ENCODE results near the gene ATM. TPM values are rescaled to one million over a fixed set of nuclear protein-coding genes. Genes with fewer than 3 reads are reported as not detected.

ATM gene
- total and polyA plus RNA-seq, 7 donors, result 5.6 to 22.7 (median 14.9) TPM

GRCh38 chr11:108204376-108204775 is 18.5 kb upstream of the ATM start:
- intact Hi-C loops (cut with DNase I), result no loop called here
- WGBS, 3 donors, result 95 to 99% (median 98%) methylated on average over 9 of the region's 9 CpGs
- H3K9me3 ChIP-seq, result no peaks in the 10 kb centered on the region

GRCh38 chr11:108204929-108205499 is 17.9 kb upstream of the ATM start:
- WGBS, 3 donors, result 97 to 98% (median 98%) methylated on average over 4 of the region's 4 CpGs
- no peak overlapping the region for H3K4me3 ChIP-seq
- no peaks in the 10 kb centered on the region for H3K9me3 ChIP-seq
- intact Hi-C loops (cut with DNase I), result no loop called here
- no peak overlapping the region for H3K27ac ChIP-seq
- no peak for TF ChIP-seq CTCF (IDR thresholded peaks at IDR 0.05)
- no peaks in the 10 kb centered on the region for H3K4me1 ChIP-seq
- no peaks in the 10 kb centered on the region for H3K27me3 ChIP-seq (ENCODE audit: insufficient read depth in 3 of 3, low read length in 2 of 3)
- ATAC-seq (no peak), DNase-seq (no peak)
- peaks cover 4 to 11% of the 10 kb centered on the region in 2 donors for H3K36me3 ChIP-seq (ENCODE audit: insufficient read depth in 1 of 2, low read depth in 1 of 2)

More at GRCh38 chr11:108204376-108204775, 18.5 kb upstream of the ATM start:
- DNase-seq (no peak), ATAC-seq (no peak)
- no peak overlapping the region for H3K27ac ChIP-seq
- H3K4me3 ChIP-seq, result no peak overlapping the region
- no peaks in the 10 kb centered on the region for H3K27me3 ChIP-seq (ENCODE audit: insufficient read depth in 3 of 3, low read length in 2 of 3)
- no peaks in the 10 kb centered on the region for H3K4me1 ChIP-seq
- H3K36me3 ChIP-seq (ENCODE audit: insufficient read depth in 1 of 2, low read depth in 1 of 2), result peaks cover 4 to 8% of the 10 kb centered on the region in 2 donors
- TF ChIP-seq CTCF (IDR thresholded peaks at IDR 0.05), result no peak

GRCh38 chr11:108206171-108206570 is 16.7 kb upstream of the ATM start:
- H3K36me3 ChIP-seq (ENCODE audit: insufficient read depth in 1 of 2, low read depth in 1 of 2), result peaks cover 4 to 22% of the 10 kb centered on the region in 2 donors
- H3K27me3 ChIP-seq (ENCODE audit: insufficient read depth in 3 of 3, low read length in 2 of 3), result no peaks in the 10 kb centered on the region
- H3K27ac ChIP-seq, result peak overlapping the region; percentile 3
- H3K4me3 ChIP-seq, result no peak overlapping the region
- WGBS, 3 donors, result 29 to 75% (median 44%) methylated on average over 6 of the region's 6 CpGs
- no peaks in the 10 kb centered on the region for H3K9me3 ChIP-seq
- ATAC-seq (peak; percentile 91 to 99 (median 96)), DNase-seq (peak; percentile 56 to 83)
- TF ChIP-seq CTCF (IDR thresholded peaks at IDR 0.05), result no peak
- intact Hi-C loops (cut with DNase I), result no loop called here
- no peaks in the 10 kb centered on the region for H3K4me1 ChIP-seq

GRCh38 chr11:108206969-108207682 is 15.7 kb upstream of the ATM start:
- Histone ChIP-seq H3K4me1 (no peaks in the 10 kb centered on the region), H3K4me3 (no peak overlapping the region), H3K27ac (no peak overlapping the region), H3K27me3 (ENCODE audit: insufficient read depth in 3 of 3, low read length in 2 of 3) (no peaks in the 10 kb centered on the region), H3K9me3 (no peaks in the 10 kb centered on the region), H3K36me3 (ENCODE audit: insufficient read depth in 1 of 2, low read depth in 1 of 2) (peaks cover 4 to 23% of the 10 kb centered on the region in 2 donors)
- WGBS, 3 donors, result 84 to 97% (median 87%) methylated on average over 8 of the region's 8 CpGs
- intact Hi-C loops (cut with DNase I), result no loop called here
- no peak for ATAC-seq
- no peak for TF ChIP-seq CTCF (IDR thresholded peaks at IDR 0.05)
- no peak for DNase-seq

Data from psoas muscle (tissue), 8 donors.